Mesendoderm (in vitro differentiated cells): ENCODE measurements around the gene ANKRD12.
"Not testable (repeated sequence)": the region's sequence is repeated elsewhere in the genome, so short reads cannot be mapped to it uniquely, and the experiment has no call there.

ENCODE experiments used
- DNase-seq: peaks from one replicate; pipeline ENCODE4 v3.0.0; 2013
- H2AK5ac ChIP-seq: 2 replicates; pipeline ENCODE4 v1.6.1; 2013; ENCODE audit warnings: low read length, inconsistent platforms
- H2BK120ac ChIP-seq: 2 replicates; pipeline ENCODE4 v1.6.1; 2013; ENCODE audit warnings: low read depth, mild to moderate bottlenecking, low read length, moderate library complexity, mixed read lengths
- H2BK15ac ChIP-seq: replicated peaks from 2 replicates; pipeline ENCODE4 v1.6.1; 2013; ENCODE audit warnings: low read depth, mild to moderate bottlenecking, moderate library complexity
- H2BK5ac ChIP-seq: 2 replicates; pipeline ENCODE4 v1.6.1; 2013; ENCODE audit warnings: low read length, inconsistent platforms
- H3K18ac ChIP-seq: 2 replicates; pipeline ENCODE4 v1.6.1; 2013; ENCODE audit warnings: mild to moderate bottlenecking, low read length, mixed read lengths
- H3K23ac ChIP-seq: one replicate; pipeline ENCODE4 v1.6.1; 2013; ENCODE audit warnings: low read length
- H3K27ac ChIP-seq: 2 replicates; pipeline ENCODE4 v1.5.1; 2013; ENCODE audit warnings: low read depth, mild to moderate bottlenecking, inconsistent platforms, low read length, moderate library complexity
- H3K27me3 ChIP-seq: 2 replicates; pipeline ENCODE4 v1.6.1; 2013; ENCODE audit warnings: low read length, control low read depth, mild to moderate bottlenecking, inconsistent platforms; ENCODE audit not compliant: insufficient read depth, poor library complexity
- H3K36me3 ChIP-seq: 2 replicates; pipeline ENCODE4 v1.6.1; 2013; ENCODE audit warnings: low read length, inconsistent platforms; ENCODE audit not compliant: control insufficient read depth, insufficient read depth
- H3K4ac ChIP-seq: one replicate; pipeline ENCODE4 v1.6.1; 2013; ENCODE audit warnings: low read depth, mild to moderate bottlenecking, low read length, moderate library complexity
- H3K4me1 ChIP-seq: 2 replicates; pipeline ENCODE4 v1.6.1; 2013; ENCODE audit warnings: low read depth, low read length, inconsistent platforms; ENCODE audit not compliant: control insufficient read depth
- H3K4me2 ChIP-seq: 2 replicates; pipeline ENCODE4 v1.6.1; 2013; ENCODE audit warnings: low read length
- H3K4me3 ChIP-seq: 2 replicates; pipeline ENCODE4 v1.5.1; 2013; ENCODE audit warnings: mild to moderate bottlenecking, low read length
- H3K56ac ChIP-seq: one replicate; pipeline ENCODE4 v1.6.1; 2013; ENCODE audit warnings: low read length
- H3K79me1 ChIP-seq: 2 replicates; pipeline ENCODE4 v1.6.1; 2013; ENCODE audit warnings: low read length, inconsistent platforms
- H3K79me2 ChIP-seq: 2 replicates; pipeline ENCODE4 v1.6.1; 2013; ENCODE audit warnings: mild to moderate bottlenecking, low read length; ENCODE audit not compliant: control insufficient read depth, insufficient read depth
- H3K9ac ChIP-seq: 2 replicates; pipeline ENCODE4 v1.6.1; 2013; ENCODE audit warnings: low read length, inconsistent platforms
- H4K5ac ChIP-seq: one replicate; pipeline ENCODE4 v1.6.1; 2013; ENCODE audit warnings: low read length
- H4K8ac ChIP-seq: one replicate; pipeline ENCODE4 v1.6.1; 2013; ENCODE audit warnings: low read depth, mild to moderate bottlenecking, control low read depth, low read length, moderate library complexity
- WGBS: extraction: QIAGEN DNeasy Blood & Tissue Kit; methylation state at CpG from one replicate; pipeline ENCODE4 v1.1.7; 2013; ENCODE audit warnings: low lambda C conversion rate, missing lambda C conversion rate; ENCODE audit not compliant: insufficient coverage; ENCODE audit errors: extremely low coverage; 5-methylcytosine and 5-hydroxymethylcytosine counted together

Gene ANKRD12

DNA sequence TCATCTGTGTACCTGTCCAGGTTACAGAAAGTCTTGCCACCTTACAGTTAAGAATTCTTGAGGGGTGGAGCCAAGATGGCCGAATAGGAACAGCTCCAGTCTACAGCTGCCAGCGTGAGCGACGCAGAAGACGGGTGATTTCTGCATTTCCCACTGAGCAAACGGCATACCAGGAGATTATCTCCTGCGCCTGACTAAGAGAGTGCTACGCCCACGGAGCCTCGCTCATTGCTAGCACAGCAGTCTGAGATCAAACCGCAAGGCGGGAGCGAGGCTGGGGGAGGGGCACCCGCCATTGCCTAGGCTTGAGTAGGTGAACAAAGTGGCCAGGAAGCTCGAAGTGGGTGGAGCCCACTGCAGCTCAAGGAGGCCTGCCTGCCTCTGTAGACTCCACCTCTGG, 128.2 kb downstream of the ANKRD12 start:
- not testable (repeated sequence) for H4K5ac ChIP-seq, H3K18ac ChIP-seq, H3K27ac ChIP-seq, H2BK120ac ChIP-seq, H3K23ac ChIP-seq, H2BK15ac ChIP-seq, H3K56ac ChIP-seq, H3K27me3 ChIP-seq, H3K79me2 ChIP-seq, H2BK5ac ChIP-seq, H3K9ac ChIP-seq, H2AK5ac ChIP-seq, H3K4ac ChIP-seq, H3K36me3 ChIP-seq, H4K8ac ChIP-seq, H3K4me1 ChIP-seq, H3K4me3 ChIP-seq, H3K79me1 ChIP-seq, H3K4me2 ChIP-seq
- WGBS, result no CpG with 5 or more reads among the region's 15 CpGs
- DNase-seq, result peak; percentile 53

- Histone ChIP-seq H3K27me3 (no peaks in the 10 kb centered on the region), H3K79me2 (no peaks in the 10 kb centered on the region), H3K56ac (no peak overlapping the region), H3K18ac (no peak overlapping the region), H2AK5ac (no peak overlapping the region), H3K4ac (no peak overlapping the region), H3K4me2 (no peak overlapping the region), H3K4me1 (no peaks in the 10 kb centered on the region), H2BK120ac (no peak overlapping the region), H3K27ac (no peak overlapping the region), H4K8ac (no peak overlapping the region), H3K36me3 (no peaks in the 10 kb centered on the region), H2BK15ac (no peak overlapping the region), H3K4me3 (no peak overlapping the region), H3K9ac (no peak overlapping the region), H3K23ac (no peak overlapping the region), H3K79me1 (no peaks in the 10 kb centered on the region), H4K5ac (no peak overlapping the region), H2BK5ac (no peak overlapping the region)
- no peak for DNase-seq
- WGBS, result no CpG with 5 or more reads among the region's 2 CpGs
These were observed 136.6 kb downstream of the ANKRD12 start for GRCh38 chr18:9273221-9273620.

GRCh38 chr18:9275890-9276289, 139.3 kb downstream of the ANKRD12 start:
- Histone ChIP-seq H3K4me2 (no peak overlapping the region), H2AK5ac (no peak overlapping the region), H3K79me1 (no peaks in the 10 kb centered on the region), H3K27ac (no peak overlapping the region), H2BK5ac (no peak overlapping the region), H2BK15ac (no peak overlapping the region), H4K8ac (no peak overlapping the region), H3K9ac (no peak overlapping the region), H4K5ac (no peak overlapping the region), H3K18ac (no peak overlapping the region), H3K23ac (no peak overlapping the region), H3K4ac (no peak overlapping the region), H3K4me1 (no peaks in the 10 kb centered on the region), H3K79me2 (no peaks in the 10 kb centered on the region), H3K56ac (no peak overlapping the region), H2BK120ac (no peak overlapping the region), H3K27me3 (no peaks in the 10 kb centered on the region), H3K4me3 (no peak overlapping the region), H3K36me3 (no peaks in the 10 kb centered on the region)
- WGBS, result no CpG with 5 or more reads among the region's 1 CpG
- DNase-seq, result no peak

GRCh38 chr18:9278028-9278427, 141.4 kb downstream of the ANKRD12 start:
- no peak overlapping the region for H4K5ac ChIP-seq
- H4K8ac ChIP-seq, result no peak overlapping the region
- H3K18ac ChIP-seq, result no peak overlapping the region
- no peak overlapping the region for H2AK5ac ChIP-seq
- H3K9ac ChIP-seq, result no peak overlapping the region
- no peak for DNase-seq
- H3K36me3 ChIP-seq, result no peaks in the 10 kb centered on the region
- no peak overlapping the region for H3K27ac ChIP-seq
- H3K23ac ChIP-seq, result no peak overlapping the region
- no peak overlapping the region for H3K4me3 ChIP-seq
- H3K79me2 ChIP-seq, result no peaks in the 10 kb centered on the region
- no peak overlapping the region for H3K4ac ChIP-seq
- no peaks in the 10 kb centered on the region for H3K4me1 ChIP-seq
- H3K79me1 ChIP-seq, result no peaks in the 10 kb centered on the region
- no peaks in the 10 kb centered on the region for H3K27me3 ChIP-seq
- no peak overlapping the region for H3K4me2 ChIP-seq
- WGBS, result no CpG with 5 or more reads among the region's 1 CpG
- no peak overlapping the region for H2BK5ac ChIP-seq
- H3K56ac ChIP-seq, result no peak overlapping the region
- H2BK120ac ChIP-seq, result no peak overlapping the region
- no peak overlapping the region for H2BK15ac ChIP-seq

- no peaks in the 10 kb centered on the region for H3K4me1 ChIP-seq
- no peaks in the 10 kb centered on the region for H3K79me2 ChIP-seq
- H4K5ac ChIP-seq, result no peak overlapping the region
- H3K27me3 ChIP-seq, result no peaks in the 10 kb centered on the region
- H2BK120ac ChIP-seq, result no peak overlapping the region
- H2BK15ac ChIP-seq, result no peak overlapping the region
- H3K23ac ChIP-seq, result no peak overlapping the region
- no peak for DNase-seq
- no peak overlapping the region for H3K4me3 ChIP-seq
- H3K27ac ChIP-seq, result no peak overlapping the region
- H3K4ac ChIP-seq, result no peak overlapping the region
- H2AK5ac ChIP-seq, result no peak overlapping the region
- H4K8ac ChIP-seq, result no peak overlapping the region
- no peak overlapping the region for H2BK5ac ChIP-seq
- no peaks in the 10 kb centered on the region for H3K36me3 ChIP-seq
- no peak overlapping the region for H3K4me2 ChIP-seq
- H3K18ac ChIP-seq, result no peak overlapping the region
- no peaks in the 10 kb centered on the region for H3K79me1 ChIP-seq
- H3K9ac ChIP-seq, result no peak overlapping the region
- H3K56ac ChIP-seq, result no peak overlapping the region
- whole genome bisulfite sequencing, result no CpG with 5 or more reads among the region's 5 CpGs
These were observed 144.3 kb downstream of the ANKRD12 start for GRCh38 chr18:9280849-9281248.

GRCh38 chr18:9281780-9282179, 145.2 kb downstream of the ANKRD12 start:
- no peak overlapping the region for H2BK5ac ChIP-seq
- no peak overlapping the region for H3K56ac ChIP-seq
- H2AK5ac ChIP-seq, result no peak overlapping the region
- no peak overlapping the region for H3K23ac ChIP-seq
- 100% methylated on average over 1 of the region's 1 CpG for WGBS
- no peak overlapping the region for H2BK120ac ChIP-seq
- H3K4me2 ChIP-seq, result no peak overlapping the region
- H2BK15ac ChIP-seq, result no peak overlapping the region
- no peak overlapping the region for H3K18ac ChIP-seq
- no peak overlapping the region for H4K8ac ChIP-seq
- DNase-seq, result no peak
- H3K36me3 ChIP-seq, result no peaks in the 10 kb centered on the region
- no peaks in the 10 kb centered on the region for H3K4me1 ChIP-seq
- no peaks in the 10 kb centered on the region for H3K79me1 ChIP-seq
- no peak overlapping the region for H3K27ac ChIP-seq
- no peak overlapping the region for H3K4me3 ChIP-seq
- no peak overlapping the region for H4K5ac ChIP-seq
- H3K79me2 ChIP-seq, result no peaks in the 10 kb centered on the region
- no peaks in the 10 kb centered on the region for H3K27me3 ChIP-seq
- H3K4ac ChIP-seq, result no peak overlapping the region
- no peak overlapping the region for H3K9ac ChIP-seq
